ENCODE measurements around the gene BEST3. TPM values are rescaled to one million over a fixed set of nuclear protein-coding genes. Genes with fewer than 3 reads are reported as not detected.
"Not testable (repeated sequence)": the region's sequence is repeated elsewhere in the genome, so short reads cannot be mapped to it uniquely, and the experiment has no call there.

BEST3 gene
- total RNA-seq, 1 donor from 2014 or later: 2.5 TPM

DNA sequence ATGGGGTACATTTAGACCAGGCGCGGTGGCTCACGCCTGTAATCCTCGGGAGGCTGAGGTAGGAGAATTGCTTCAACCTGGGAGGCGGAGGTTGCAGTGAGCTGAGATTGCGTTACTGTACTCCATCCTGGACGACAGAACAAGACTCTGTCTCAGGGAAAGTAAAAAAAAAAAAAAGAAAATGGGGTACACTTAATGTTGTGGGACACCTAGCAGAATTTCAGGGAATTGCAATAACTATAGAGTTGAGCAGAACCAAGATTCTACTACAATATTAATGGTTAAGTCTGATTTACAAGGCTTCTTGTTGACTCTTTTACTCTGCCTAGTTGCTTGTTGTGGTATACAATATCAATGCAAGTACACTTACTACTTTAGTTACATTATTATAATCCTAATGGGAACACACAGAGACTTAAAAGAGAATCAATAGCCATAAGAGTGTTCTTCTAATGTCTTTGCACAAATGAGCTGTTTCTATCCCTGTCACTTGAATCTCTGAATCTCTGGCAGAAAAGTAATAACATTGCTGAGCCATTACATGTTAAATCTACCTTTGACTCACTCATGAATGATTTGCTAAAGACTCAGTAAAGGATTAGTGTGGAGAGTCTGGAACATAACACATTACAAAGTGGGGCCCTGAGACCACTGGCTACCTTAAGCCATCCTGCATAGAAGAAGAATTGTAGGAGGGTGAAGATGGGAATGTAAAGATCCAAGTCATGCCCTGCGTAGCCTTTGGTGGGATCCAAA, 22.7 kb downstream of the BEST3 start:
- no peak overlapping the region for H3K4me3 ChIP-seq (ENCODE audit: low read depth, low read length)
- peak; percentile 7 for TF ChIP-seq CTCF (conservative IDR thresholded peaks at IDR 0.05; ENCODE audit: low read depth, low read length)
- no peak for DNase-seq (ENCODE audit: low read depth)

DNA sequence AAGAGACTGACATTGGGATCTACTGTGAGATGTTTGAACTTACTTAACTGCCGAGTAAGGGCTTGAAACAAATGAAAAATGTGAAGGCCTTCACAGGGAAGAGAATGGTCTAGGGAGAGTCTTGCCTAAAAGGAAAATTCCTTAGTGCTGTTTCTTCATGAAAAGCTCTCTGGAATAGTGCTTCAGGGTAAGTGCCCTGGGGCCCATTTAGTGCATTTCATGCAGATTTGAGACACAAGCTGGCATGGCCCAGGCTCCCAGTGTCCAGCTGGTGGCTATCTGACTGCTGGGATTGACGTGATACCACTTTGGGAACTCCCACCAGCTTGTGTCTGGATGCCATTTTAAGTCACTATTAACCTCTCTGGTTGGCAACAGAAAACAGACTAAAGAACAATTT, 26.9 kb downstream of the BEST3 start:
- H3K4me3 ChIP-seq (ENCODE audit: low read depth, low read length): no peak overlapping the region
- no peak for DNase-seq (ENCODE audit: low read depth)
- no peak for TF ChIP-seq CTCF (conservative IDR thresholded peaks at IDR 0.05; ENCODE audit: low read depth, low read length)

DNA sequence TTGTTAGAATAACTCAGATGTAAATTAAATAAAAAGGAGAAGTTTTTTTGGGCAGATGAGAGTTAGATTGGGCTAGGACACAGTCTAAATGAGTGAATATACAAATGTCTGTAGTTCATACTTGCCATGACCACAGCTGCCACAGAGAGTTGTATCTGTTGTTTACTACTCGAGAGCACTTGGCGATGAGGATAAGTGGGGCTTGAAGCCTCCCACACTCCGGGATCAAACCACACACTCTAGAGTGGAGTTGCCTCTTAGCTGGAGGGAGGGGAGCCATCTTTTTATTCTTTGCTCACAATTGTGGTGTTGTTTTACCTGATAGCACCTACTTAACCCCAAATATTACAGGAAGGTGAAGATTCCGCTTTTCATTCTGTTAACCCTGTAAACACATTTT, 27.5 kb downstream of the BEST3 start:
- no peak for TF ChIP-seq CTCF (conservative IDR thresholded peaks at IDR 0.05; ENCODE audit: low read depth, low read length)
- H3K4me3 ChIP-seq (ENCODE audit: low read depth, low read length): no peak overlapping the region
- DNase-seq (ENCODE audit: low read depth): no peak

DNA sequence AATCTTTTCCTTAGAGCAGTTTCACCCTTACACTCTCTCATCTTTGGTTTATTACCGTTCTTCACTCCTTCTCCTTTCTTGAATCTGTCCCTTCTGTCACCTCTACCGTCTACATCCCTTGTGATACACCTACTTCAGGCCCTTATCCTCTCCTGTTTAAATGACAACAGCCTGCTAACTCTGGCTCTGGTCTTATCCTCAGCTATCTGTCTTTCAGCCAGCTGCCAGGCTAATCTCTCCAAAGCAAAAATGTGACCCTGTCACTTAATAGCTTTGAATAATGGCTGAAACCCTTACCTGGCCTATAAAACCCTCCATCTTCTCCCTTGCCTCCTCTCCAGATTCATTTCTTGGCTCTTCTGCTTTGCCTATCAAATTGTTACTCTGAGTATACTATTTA, 32.3 kb downstream of the BEST3 start:
- no peak for DNase-seq (ENCODE audit: low read depth)
- no peak for TF ChIP-seq CTCF (conservative IDR thresholded peaks at IDR 0.05; ENCODE audit: low read depth, low read length)
- no peak overlapping the region for H3K4me3 ChIP-seq (ENCODE audit: low read depth, low read length)

DNA sequence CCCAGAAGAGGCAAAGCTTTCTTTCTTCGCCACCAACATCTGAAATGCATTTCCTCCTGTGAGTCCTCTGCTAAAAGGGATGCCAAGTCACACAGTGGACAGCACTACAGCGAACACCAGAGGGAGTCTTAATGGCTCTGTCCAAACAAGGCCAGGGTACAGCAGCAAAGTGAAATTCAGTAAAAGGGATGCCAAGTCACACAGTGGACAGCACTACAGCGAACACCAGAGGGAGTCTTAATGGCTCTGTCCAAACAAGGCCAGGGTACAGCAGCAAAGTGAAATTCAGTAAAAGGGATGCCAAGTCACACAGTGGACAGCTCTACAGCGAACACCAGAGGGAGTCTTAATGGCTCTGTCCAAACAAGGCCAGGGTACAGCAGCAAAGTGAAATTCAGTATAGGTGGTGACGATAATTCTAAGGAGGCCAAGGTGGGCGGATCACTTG, 34.1 kb downstream of the BEST3 start:
- not testable (repeated sequence) for DNase-seq (ENCODE audit: low read depth); H3K4me3 ChIP-seq (ENCODE audit: low read depth, low read length)
- peak; percentile 40 for TF ChIP-seq CTCF (conservative IDR thresholded peaks at IDR 0.05; ENCODE audit: low read depth, low read length)

DNA sequence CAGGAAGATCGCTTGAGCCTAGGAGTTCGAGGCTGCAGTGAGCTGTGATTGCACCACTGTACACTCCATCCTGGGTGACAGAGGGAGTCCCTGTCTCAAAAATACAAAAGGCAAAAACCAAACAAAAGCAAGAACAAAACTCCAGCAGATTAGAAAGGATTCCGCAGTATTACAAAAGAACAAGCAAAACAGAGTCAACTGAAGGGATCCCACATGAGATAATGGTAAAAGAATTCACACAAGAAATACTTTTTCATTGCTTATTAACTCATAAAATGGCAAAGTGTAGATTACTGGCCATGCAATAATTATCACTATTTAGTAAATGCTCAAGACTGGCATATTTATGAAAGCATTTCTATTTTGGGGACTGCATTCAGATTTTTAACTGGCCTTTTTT, 35.4 kb downstream of the BEST3 start:
- H3K4me3 ChIP-seq (ENCODE audit: low read depth, low read length): no peak overlapping the region
- no peak for TF ChIP-seq CTCF (conservative IDR thresholded peaks at IDR 0.05; ENCODE audit: low read depth, low read length)
- no peak for DNase-seq (ENCODE audit: low read depth)

DNA sequence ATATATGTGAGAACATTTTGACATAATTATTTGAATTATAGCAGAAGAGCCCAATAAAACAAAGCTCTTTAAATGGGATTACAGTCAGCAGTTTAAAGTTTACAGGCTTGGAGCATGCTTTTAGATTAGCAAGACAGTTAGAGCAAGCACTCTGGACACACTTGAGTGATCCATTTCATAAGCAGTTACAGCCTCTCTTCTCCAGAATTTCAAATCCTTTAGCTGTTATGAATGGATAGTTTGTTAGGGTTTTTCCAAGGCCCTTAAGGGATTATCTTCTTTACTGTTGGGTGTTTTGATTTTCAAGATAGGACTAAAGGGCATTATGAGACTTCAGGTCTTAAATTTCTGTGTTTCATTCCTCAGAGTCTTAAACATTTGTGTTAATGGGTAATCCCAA, 36.3 kb downstream of the BEST3 start:
- DNase-seq (ENCODE audit: low read depth): no peak
- no peak overlapping the region for H3K4me3 ChIP-seq (ENCODE audit: low read depth, low read length)
- no peak for TF ChIP-seq CTCF (conservative IDR thresholded peaks at IDR 0.05; ENCODE audit: low read depth, low read length)

Measured in epithelial cell of proximal tubule (primary cell).